GM12878 (cell line): Measurements from ENCODE around the gene DKK1.

ENCODE experiments used
- BHLHE40 ChIP-seq, 2 experiments: fragments of 450-650 bp in 1 of 2; IDR thresholded peaks; 2 replicates each; pipeline ENCODE4 v1.6.1; 2011 to 2017; ENCODE audit warnings: low read depth in 2 of 2, borderline replicate concordance in 1 of 2, improper control_type of control experiment in 1 of 2, low read length in 1 of 2, mild to moderate bottlenecking in 1 of 2
- CREB1 ChIP-seq: IDR thresholded peaks from 2 replicates; pipeline ENCODE4 v1.6.1; 2012; ENCODE audit warnings: low read depth, mild to moderate bottlenecking, inconsistent platforms
- HDAC2 ChIP-seq: fragments of 200-600 bp; sonication (generic); IDR thresholded peaks from 2 replicates; pipeline ENCODE4 v1.6.1; 2017
- JUND ChIP-seq: IDR thresholded peaks from 2 replicates; pipeline ENCODE4 v1.6.1; 2012; ENCODE audit warnings: low read depth, mild to moderate bottlenecking, low read length, improper control_type of control experiment, moderate library complexity
- KLF5 ChIP-seq: fragments of 450-650 bp; IDR thresholded peaks from 2 replicates; pipeline ENCODE4 v1.6.1; 2014; ENCODE audit warnings: mild to moderate bottlenecking; ENCODE audit not compliant: partially characterized antibody
- LARP7 ChIP-seq: fragments of 450-650 bp; IDR thresholded peaks from 2 replicates; pipeline ENCODE4 v1.6.1; 2017; ENCODE audit warnings: mild to moderate bottlenecking
- NRF1 ChIP-seq: conservative IDR thresholded peaks from 2 replicates; pipeline ENCODE4 v1.6.1; 2011; ENCODE audit warnings: mild to moderate bottlenecking, low read depth, low read length, improper control_type of control experiment
- POLR2A ChIP-seq: IDR thresholded peaks from 2 replicates; pipeline ENCODE4 v1.6.1; 2011; ENCODE audit warnings: low read depth, mild to moderate bottlenecking, low read length
- RCOR1 ChIP-seq: conservative IDR thresholded peaks from 2 replicates; pipeline ENCODE4 v1.6.1; 2012; ENCODE audit warnings: low read depth, low read length, improper control_type of control experiment
- RUNX3 ChIP-seq: IDR thresholded peaks from 2 replicates; pipeline ENCODE4 v1.6.1; 2012; ENCODE audit warnings: low read length, inconsistent platforms
- TCF7 ChIP-seq: IDR thresholded peaks from 2 replicates; pipeline ENCODE4 v1.6.1; 2014; ENCODE audit warnings: antibody characterized with exemption, borderline replicate concordance
- TF ChIP-seq, protein P1 (sequence below): fragments of 450-650 bp; IDR thresholded peaks from 2 replicates; pipeline ENCODE4 v1.6.1; 2016; ENCODE audit warnings: mild to moderate bottlenecking
- TF ChIP-seq, protein P2 (sequence below): fragments of 450-650 bp; IDR thresholded peaks from 2 replicates; pipeline ENCODE4 v1.6.1; 2016; ENCODE audit warnings: mild to moderate bottlenecking, moderate library complexity, borderline replicate concordance
- TF ChIP-seq, protein P3 (sequence below): IDR thresholded peaks from 2 replicates; pipeline ENCODE4 v1.6.1; 2011; ENCODE audit warnings: mild to moderate bottlenecking, low read depth, low read length, moderate library complexity; ENCODE audit not compliant: insufficient replicate concordance

DNA sequence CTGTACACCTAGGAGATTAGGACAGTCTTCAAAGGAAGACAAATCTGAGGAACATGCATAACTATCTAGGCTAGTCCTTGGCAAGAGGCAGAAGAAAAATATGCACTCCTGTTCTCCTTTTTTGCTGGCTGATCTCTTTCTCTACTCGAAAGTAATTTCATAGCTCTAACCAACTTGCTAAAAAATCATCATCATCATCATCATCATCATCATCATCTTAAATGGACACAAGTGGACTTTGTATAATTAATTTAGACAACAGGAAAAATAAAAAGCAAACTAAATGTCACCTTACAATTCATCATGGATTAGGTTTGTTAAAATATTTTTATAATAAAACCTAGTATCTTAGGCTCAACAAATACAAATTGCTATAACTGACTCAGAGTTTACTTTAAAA, 47.2 kb upstream of the DKK1 start:
- no peak for TF ChIP-seq KLF5
- no peak for TF ChIP-seq RCOR1
- no peak for TF ChIP-seq RUNX3
- TF ChIP-seq NRF1: no peak
- TF ChIP-seq BHLHE40 (IDR thresholded peaks at IDR 0.05; ENCODE audit: borderline replicate concordance in 1 of 2, low read depth in 2 of 2, low read length in 1 of 2): no peak
- TF ChIP-seq JUND: no peak
- no peak for TF ChIP-seq HDAC2
- no peak for TF ChIP-seq LARP7
- TF ChIP-seq POLR2A: no peak
- TF ChIP-seq, protein P1, sequence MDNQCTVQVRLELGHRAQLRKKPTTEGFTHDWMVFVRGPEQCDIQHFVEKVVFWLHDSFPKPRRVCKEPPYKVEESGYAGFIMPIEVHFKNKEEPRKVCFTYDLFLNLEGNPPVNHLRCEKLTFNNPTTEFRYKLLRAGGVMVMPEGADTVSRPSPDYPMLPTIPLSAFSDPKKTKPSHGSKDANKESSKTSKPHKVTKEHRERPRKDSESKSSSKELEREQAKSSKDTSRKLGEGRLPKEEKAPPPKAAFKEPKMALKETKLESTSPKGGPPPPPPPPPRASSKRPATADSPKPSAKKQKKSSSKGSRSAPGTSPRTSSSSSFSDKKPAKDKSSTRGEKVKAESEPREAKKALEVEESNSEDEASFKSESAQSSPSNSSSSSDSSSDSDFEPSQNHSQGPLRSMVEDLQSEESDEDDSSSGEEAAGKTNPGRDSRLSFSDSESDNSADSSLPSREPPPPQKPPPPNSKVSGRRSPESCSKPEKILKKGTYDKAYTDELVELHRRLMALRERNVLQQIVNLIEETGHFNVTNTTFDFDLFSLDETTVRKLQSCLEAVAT: no peak
- TF ChIP-seq, protein P2, sequence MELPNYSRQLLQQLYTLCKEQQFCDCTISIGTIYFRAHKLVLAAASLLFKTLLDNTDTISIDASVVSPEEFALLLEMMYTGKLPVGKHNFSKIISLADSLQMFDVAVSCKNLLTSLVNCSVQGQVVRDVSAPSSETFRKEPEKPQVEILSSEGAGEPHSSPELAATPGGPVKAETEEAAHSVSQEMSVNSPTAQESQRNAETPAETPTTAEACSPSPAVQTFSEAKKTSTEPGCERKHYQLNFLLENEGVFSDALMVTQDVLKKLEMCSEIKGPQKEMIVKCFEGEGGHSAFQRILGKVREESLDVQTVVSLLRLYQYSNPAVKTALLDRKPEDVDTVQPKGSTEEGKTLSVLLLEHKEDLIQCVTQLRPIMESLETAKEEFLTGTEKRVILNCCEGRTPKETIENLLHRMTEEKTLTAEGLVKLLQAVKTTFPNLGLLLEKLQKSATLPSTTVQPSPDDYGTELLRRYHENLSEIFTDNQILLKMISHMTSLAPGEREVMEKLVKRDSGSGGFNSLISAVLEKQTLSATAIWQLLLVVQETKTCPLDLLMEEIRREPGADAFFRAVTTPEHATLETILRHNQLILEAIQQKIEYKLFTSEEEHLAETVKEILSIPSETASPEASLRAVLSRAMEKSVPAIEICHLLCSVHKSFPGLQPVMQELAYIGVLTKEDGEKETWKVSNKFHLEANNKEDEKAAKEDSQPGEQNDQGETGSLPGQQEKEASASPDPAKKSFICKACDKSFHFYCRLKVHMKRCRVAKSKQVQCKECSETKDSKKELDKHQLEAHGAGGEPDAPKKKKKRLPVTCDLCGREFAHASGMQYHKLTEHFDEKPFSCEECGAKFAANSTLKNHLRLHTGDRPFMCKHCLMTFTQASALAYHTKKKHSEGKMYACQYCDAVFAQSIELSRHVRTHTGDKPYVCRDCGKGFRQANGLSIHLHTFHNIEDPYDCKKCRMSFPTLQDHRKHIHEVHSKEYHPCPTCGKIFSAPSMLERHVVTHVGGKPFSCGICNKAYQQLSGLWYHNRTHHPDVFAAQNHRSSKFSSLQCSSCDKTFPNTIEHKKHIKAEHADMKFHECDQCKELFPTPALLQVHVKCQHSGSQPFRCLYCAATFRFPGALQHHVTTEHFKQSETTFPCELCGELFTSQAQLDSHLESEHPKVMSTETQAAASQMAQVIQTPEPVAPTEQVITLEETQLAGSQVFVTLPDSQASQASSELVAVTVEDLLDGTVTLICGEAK: no peak
- no peak for TF ChIP-seq CREB1
- TF ChIP-seq TCF7: no peak
- TF ChIP-seq, protein P3, sequence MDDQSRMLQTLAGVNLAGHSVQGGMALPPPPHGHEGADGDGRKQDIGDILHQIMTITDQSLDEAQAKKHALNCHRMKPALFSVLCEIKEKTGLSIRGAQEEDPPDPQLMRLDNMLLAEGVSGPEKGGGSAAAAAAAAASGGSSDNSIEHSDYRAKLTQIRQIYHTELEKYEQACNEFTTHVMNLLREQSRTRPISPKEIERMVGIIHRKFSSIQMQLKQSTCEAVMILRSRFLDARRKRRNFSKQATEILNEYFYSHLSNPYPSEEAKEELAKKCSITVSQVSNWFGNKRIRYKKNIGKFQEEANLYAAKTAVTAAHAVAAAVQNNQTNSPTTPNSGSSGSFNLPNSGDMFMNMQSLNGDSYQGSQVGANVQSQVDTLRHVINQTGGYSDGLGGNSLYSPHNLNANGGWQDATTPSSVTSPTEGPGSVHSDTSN: no peak
